HG03575 (cell line): ENCODE results near the gene MORN1.

Experiments used
- ATAC-seq: cut with Tn5 transposase; IDR thresholded peaks from one replicate; pipeline ENCODE4 v1.9.1; 2021; ENCODE audit not compliant: unreplicated experiment, insufficient number of reproducible peaks, low FRiP score; ENCODE audit errors: extremely low read depth

Gene MORN1

GRCh38 chr1:2290171-2290578 lies 101.2 kb downstream of the MORN1 start:
- no peak for ATAC-seq

- no peak for ATAC-seq
Measured at GRCh38 chr1:2289607-2290006, 101.7 kb downstream of the MORN1 start.

GRCh38 chr1:2288816-2289536 lies 102.4 kb downstream of the MORN1 start:
- no peak for ATAC-seq

GRCh38 chr1:2288311-2288710 lies 103.0 kb downstream of the MORN1 start:
- no peak for ATAC-seq

- ATAC-seq = no peak
Measured at GRCh38 chr1:2287649-2288048, 103.7 kb downstream of the MORN1 start.

GRCh38 chr1:2286923-2287322 lies 104.4 kb downstream of the MORN1 start:
- no peak for ATAC-seq

- no peak for ATAC-seq
Measured at GRCh38 chr1:2284932-2285331, 106.4 kb downstream of the MORN1 start.

GRCh38 chr1:2283991-2284895 lies 107.1 kb downstream of the MORN1 start:
- no peak for ATAC-seq

GRCh38 chr1:2283371-2283990 lies 107.9 kb downstream of the MORN1 start:
- no peak for ATAC-seq

- no peak for ATAC-seq
Measured at GRCh38 chr1:2282556-2283270, 108.6 kb downstream of the MORN1 start.

- ATAC-seq = no peak
Measured at GRCh38 chr1:2279817-2280216, 111.5 kb downstream of the MORN1 start.

GRCh38 chr1:2279210-2279639 lies 112.1 kb downstream of the MORN1 start:
- no peak for ATAC-seq

- ATAC-seq = no peak
Measured at GRCh38 chr1:2278591-2279209, 112.7 kb downstream of the MORN1 start.

- no peak for ATAC-seq
Measured at GRCh38 chr1:2277741-2278488, 113.4 kb downstream of the MORN1 start.

- no peak for ATAC-seq
Measured at GRCh38 chr1:2276803-2277580, 114.4 kb downstream of the MORN1 start.

- ATAC-seq = no peak
Measured at GRCh38 chr1:2275796-2276536, 115.4 kb downstream of the MORN1 start.
